GM18951 (cell line): Measurements from ENCODE around the gene LEFTY1.
"Not testable (repeated sequence)": the region's sequence is repeated elsewhere in the genome, so short reads cannot be mapped to it uniquely, and the experiment has no call there.

ENCODE experiments used
- POLR2A ChIP-seq: IDR thresholded peaks from 4 replicates; pipeline ENCODE4 v1.6.1; 2011; ENCODE audit warnings: mild to moderate bottlenecking; ENCODE audit not compliant: insufficient read length, insufficient read depth; ENCODE audit errors: extremely low read depth
- in situ Hi-C: fragments of 300-500 bp; cut with MboI; formaldehyde crosslinking; loops from one replicate; pipeline ENCODE4 v1.12.0; 2022; ENCODE audit warnings: low sequenced_read_pairs, mixed read lengths, inconsistent platforms; ENCODE audit not compliant: unreplicated experiment

Gene LEFTY1, protein sequence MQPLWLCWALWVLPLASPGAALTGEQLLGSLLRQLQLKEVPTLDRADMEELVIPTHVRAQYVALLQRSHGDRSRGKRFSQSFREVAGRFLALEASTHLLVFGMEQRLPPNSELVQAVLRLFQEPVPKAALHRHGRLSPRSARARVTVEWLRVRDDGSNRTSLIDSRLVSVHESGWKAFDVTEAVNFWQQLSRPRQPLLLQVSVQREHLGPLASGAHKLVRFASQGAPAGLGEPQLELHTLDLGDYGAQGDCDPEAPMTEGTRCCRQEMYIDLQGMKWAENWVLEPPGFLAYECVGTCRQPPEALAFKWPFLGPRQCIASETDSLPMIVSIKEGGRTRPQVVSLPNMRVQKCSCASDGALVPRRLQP

DNA sequence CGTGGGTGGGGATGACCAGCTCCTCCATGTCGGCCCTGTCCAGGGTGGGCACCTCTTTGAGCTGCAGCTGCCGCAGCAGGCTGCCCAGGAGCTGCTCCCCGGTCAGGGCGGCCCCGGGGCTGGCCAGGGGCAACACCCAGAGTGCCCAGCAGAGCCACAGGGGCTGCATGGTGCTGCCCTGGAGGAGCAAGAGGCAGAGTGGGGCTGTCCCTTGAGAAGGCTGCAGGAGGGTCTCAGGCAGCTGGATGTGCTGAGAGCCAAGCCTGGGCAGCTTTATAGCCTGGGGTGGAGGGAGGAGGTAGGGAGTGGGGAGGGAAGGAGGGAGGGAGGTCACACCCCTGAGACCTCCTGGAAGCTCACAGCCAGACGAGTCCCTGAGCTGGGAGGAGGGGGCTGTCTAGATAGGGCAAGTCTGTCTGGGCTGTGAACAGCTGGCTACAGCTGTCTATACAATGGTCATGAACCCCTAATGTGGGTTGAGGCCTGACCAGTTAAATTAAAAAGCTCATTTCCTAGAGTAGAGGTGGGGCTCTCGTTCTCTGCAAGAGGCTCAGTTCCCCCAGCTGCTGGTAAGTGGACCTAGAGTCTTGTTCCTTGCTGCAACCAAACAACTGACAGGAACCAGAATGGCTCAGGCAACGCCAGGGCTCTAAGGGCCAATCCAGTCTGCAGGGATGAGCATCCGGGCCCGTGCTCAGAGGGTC is at the start of gene LEFTY1:
Gene LEFTY1 (minus strand): TSS at position 249 of the 704 bp plus-strand sequence. CDS start 80 bp downstream, at position 169.
- in situ Hi-C loops = no loop called here
- no peak for TF ChIP-seq POLR2A

DNA sequence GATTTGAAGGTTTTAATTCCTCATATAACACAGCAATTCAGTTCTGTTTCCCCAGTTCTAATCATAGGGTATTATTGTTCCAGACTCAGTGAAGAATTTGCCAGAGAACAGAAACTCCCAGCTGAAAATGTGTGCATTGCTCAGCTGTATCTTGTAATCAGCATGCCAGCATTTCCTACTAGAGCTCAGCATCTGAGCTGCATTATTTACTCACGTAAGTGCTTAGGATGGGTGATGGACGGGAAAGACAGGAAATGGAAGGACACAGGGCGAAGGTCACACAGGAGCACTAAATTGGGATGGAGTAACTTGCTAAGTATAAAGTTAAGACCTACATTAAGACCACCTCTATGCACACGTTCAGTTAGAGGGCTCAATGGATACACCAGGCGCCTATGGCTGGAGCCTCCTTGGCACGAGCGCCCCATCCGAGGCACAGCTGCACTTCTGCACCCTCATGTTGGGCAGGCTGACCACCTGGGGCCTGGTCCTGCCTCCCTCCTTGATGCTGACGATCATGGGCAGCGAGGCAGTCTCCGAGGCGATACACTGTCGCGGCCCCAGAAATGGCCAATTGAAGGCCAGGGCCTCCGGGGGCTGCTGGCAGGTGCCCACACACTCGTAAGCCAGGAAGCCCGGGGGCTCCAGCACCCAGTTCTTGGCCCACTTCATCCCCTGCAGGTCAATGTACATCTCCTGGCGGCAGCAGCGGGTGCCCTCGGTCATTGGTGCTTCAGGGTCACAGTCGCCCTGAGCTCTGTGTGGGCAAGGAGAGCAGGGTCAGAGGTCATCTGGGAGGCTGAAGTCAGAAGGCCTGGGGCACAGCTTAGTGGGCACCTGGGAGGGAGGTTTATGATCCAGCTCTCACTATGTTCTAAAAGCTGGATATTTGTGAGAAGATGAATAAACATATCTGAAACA is 48.4 kb upstream of the LEFTY1 start:
- in situ Hi-C loops = no loop called here
- TF ChIP-seq POLR2A = no peak

DNA sequence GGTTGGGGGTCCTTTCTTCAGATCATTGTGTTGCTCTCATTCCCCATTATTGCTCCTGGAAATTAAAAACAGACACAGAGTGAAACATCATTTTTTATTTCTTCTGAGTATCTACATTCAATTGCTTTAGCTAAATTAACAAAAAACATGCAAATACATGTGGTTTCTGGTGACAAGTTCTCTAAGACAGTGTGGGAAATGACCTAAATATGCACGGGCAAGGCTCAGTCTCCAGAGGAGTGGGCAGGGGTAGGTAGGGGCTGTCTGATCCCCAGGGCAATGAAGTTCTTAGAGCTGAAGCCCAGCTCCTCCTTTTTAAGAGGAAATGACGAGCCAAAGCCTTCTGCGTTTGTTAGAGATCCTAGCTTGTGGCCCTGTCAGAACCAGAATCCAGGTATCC is 47.6 kb upstream of the LEFTY1 start:
- in situ Hi-C loops = no loop called here
- no peak for TF ChIP-seq POLR2A

DNA sequence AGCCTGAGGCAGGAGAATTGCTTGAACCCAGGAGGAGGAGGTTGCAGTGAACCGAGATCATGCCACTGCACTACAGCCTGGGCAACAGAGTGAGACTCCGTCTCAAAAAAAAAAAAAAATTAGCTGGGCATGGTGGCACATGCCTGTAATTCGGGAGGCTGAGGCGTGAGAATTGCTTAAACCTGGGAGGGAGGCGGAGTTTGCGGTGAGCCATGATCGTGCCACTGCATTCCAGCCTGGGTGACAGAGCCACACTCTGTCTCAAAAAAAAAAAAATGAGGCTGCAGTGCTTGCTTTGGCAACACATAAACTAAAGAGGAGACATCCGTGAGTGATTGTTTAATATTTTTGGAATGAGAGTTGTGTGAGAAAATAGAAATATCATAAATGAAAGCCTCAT is 47.1 kb upstream of the LEFTY1 start:
- in situ Hi-C loops = not testable (repeated sequence)

DNA sequence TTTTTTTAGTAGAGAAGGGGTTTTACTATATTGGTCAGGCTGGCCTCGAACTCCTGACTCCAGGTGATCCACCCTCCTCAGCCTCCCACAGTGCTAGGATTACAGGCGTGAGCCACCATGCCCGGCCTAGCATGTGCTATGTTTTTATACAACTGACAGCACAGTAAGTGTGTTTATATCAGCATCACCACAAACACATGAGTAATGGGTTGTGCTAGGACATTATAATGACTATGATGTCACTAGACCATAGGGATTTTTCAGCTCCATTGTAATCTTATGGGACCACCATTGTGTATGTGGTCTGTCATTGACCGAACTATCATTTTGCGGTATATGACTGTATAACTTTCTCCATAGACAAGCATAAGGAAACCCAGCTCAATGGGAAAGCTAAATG is 45.8 kb upstream of the LEFTY1 start:
- TF ChIP-seq POLR2A = no peak
- in situ Hi-C loops = no loop called here

DNA sequence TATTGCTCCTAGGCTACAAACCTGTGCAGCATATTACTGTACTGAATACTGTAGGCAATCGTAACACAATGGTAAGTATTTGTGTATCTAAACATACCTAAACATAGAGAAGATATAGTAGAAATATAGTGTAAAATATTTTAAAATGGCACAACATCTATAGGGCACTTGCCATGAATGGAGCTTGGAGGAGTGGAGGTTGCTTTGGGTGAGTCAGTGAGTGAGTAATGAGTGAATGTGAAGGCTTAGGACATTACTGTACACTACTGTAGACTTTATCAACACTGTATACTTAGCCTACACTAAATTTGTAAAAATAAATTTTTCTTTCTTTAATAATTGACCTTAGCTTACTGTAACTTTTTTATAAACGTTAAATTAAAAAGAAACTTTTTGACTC is 44.1 kb upstream of the LEFTY1 start:
- TF ChIP-seq POLR2A = no peak
- in situ Hi-C loops = no loop called here

DNA sequence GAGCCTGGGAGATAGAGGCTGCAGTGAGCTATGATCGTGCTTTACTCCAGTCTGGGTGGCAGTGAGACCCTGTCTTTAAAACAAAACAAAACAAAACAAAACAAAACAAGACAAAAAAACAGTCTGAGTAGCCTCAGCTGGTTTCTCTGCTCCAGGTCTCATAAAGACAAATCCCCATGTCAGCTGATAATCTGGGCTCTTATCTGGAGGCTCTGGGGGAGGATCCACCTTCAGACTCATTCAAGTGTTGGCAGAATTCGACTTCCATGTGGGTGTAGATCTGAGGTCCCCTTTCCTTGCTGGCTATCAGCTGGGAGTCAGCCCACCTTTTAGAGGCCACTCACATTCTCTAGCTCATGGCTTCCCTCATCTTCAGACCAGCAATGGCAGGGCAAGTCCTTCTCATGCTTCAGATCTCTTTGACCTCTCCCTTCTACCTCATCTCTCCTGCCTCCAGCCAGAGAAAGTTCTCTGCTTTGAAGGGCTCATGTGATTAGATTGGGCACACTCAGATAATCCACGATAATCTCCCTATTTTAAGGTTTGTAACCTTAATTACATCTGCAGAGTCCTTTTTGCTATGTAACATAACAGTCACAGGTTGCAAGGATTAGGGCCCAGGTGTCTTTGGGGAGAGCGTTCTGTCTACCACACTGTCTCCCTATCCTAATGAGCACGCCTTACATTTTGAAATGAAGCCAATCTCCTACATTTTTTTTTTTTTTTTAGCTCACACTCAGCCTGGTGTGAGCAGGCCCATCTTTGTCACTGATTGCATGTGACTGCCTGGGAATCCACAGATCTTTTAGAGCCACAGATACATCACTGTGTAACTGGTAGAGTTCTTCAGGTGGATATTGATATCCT is 42.6 kb upstream of the LEFTY1 start:
- no peak for TF ChIP-seq POLR2A
- in situ Hi-C loops = no loop called here

DNA sequence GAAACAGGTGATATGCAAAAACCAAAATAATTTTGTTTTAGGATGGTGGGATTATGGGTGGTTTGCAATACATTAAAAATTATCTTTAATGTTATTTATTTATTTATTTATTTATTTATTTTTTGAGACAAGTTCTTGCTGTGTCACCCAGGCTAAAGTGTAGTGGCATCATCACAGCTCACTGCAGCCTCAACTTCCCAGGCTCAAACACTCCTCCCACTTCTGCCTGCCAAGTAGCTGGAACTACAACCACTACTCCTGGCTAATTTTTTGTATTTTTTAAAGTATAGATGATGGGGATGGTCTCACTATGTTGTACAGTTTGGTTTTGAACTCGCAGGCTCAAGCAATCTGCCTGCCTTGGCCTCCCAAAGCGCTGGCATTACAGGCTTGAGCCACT is 41.6 kb upstream of the LEFTY1 start:
- in situ Hi-C loops = no loop called here
- TF ChIP-seq POLR2A = no peak

DNA sequence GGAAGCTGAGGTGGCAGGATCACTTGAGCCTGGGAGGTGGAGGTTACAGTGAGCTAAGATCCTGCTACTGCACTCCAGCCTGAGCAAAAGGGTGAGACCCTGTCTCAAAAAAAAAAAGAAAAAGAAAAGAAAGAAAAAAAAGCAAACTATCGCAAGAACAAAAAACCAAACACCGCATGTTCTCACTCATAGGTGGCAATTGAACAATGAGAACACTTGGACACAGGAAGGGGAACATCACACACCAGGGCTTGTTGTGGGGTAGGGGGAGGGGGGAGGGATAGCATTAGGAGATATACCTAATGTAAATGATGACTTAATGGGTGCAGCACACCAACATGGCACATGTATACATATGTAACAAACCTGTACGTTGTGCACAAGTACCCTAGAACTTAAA is 40.5 kb upstream of the LEFTY1 start:
- in situ Hi-C loops = not testable (repeated sequence)

DNA sequence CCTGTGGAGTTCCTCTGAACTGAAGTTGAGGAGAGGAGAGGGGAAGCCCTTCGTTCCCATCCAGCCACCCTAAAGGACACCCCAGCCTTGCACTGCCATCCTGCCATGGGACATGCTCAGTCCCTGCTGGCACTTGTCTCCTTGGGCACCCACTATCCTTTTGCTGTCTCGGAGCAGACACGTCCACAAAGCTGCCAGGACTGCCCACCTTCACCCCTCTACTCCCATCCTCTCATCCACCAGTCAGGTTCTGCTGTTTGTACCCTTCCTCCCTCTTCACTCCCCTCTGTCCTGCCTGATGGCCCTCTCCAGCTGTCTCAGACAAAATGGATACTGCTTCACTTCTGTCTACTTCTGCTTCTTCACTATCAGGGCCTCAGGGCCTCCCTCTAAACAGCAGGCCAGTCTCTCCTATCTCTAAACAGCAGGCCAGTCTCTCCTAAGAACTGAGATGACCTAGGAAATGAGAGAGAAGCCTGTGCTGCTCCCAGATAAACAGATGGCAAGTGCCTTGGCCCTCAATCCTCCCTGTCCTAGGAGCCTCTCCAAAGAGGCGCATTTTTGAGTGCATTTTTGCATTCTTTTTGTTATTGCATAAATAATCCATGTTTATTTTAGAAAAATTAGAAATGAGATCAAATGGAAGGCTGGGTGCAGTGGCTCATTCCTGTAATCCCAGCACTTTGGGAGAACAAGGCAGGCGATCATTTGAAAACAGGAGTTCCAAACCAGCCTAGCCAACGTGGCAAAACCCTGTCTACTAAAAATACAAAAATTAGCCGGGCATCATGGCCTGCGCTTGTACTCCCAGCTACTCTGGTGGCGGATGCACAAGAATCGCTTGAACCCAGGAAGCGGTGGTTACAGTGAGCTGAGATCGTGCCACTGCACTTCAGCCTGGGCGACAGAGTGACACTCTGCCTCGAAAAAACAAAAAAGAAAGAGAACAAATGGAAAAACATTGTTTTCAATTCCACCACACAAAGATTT is 39.5 kb upstream of the LEFTY1 start:
- TF ChIP-seq POLR2A = no peak
- in situ Hi-C loops = no loop called here

DNA sequence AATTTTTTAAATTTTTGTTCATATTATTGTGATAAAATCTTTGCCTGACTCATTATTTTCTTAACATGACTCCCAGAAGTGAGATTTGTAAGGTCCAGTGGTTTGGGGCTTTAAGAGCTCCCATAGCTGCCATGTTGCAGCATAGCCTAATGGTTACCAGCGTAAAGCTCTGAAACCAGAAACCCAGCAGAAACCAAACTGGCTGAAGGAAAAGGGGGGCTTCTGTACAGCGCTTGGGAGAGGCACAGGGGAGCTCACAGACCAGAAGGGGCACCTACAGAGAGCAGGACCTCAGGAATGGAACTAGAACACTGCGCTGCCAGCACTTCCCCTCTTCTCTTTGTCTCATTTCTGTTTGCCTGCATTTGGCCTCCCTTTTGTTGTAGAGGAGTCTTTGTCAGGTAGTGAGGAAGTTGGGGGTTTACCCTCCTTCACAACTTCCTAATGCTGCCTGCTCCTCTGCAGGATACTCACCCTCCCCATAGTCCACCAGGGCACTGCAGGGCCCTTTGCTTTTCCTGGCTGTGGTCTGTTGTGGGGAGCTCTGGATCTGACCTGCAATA is 37.7 kb upstream of the LEFTY1 start:
- in situ Hi-C loops = no loop called here

More for the DNA sequence above, 37.7 kb upstream of the LEFTY1 start:
- no peak for TF ChIP-seq POLR2A
